Measurements from ENCODE around the gene TSPYL2.

Gene TSPYL2

DNA sequence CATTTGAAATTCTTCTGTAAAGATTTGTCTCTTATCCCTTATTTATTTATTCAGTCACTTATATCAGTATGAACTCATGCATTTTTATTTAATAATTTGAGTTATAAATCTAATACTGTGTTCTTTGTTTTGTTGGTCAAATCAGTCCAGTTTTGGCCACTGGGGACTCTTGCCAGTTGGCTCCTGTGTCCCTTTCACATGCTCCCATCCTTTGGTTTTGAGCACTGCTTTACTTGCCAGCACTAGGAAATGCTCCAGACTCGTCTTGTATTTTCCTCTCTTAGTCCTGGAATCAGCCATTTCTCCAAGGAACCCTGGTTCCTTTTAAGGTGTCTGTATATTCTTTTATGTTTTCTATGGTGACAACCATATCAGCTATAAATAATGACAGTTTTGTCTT lies 39.8 kb downstream of the TSPYL2 start:
- no peak overlapping the region for H3K4me3 ChIP-seq (ENCODE audit: low read depth, low read length)
- no peak for DNase-seq (ENCODE audit: low read depth)
- TF ChIP-seq, protein P1, sequence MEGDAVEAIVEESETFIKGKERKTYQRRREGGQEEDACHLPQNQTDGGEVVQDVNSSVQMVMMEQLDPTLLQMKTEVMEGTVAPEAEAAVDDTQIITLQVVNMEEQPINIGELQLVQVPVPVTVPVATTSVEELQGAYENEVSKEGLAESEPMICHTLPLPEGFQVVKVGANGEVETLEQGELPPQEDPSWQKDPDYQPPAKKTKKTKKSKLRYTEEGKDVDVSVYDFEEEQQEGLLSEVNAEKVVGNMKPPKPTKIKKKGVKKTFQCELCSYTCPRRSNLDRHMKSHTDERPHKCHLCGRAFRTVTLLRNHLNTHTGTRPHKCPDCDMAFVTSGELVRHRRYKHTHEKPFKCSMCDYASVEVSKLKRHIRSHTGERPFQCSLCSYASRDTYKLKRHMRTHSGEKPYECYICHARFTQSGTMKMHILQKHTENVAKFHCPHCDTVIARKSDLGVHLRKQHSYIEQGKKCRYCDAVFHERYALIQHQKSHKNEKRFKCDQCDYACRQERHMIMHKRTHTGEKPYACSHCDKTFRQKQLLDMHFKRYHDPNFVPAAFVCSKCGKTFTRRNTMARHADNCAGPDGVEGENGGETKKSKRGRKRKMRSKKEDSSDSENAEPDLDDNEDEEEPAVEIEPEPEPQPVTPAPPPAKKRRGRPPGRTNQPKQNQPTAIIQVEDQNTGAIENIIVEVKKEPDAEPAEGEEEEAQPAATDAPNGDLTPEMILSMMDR (IDR thresholded peaks at IDR 0.05; ENCODE audit: low read depth, low read length) = no peak
- TF ChIP-seq, protein P2, sequence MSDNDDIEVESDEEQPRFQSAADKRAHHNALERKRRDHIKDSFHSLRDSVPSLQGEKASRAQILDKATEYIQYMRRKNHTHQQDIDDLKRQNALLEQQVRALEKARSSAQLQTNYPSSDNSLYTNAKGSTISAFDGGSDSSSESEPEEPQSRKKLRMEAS (IDR thresholded peaks at IDR 0.05; ENCODE audit: low read depth, low read length) = no peak
- TF ChIP-seq MYC (IDR thresholded peaks at IDR 0.05; ENCODE audit: low read depth, low read length) (no peak), POLR2A (IDR thresholded peaks at IDR 0.05; ENCODE audit: extremely low read depth, insufficient read length) (no peak)

DNA sequence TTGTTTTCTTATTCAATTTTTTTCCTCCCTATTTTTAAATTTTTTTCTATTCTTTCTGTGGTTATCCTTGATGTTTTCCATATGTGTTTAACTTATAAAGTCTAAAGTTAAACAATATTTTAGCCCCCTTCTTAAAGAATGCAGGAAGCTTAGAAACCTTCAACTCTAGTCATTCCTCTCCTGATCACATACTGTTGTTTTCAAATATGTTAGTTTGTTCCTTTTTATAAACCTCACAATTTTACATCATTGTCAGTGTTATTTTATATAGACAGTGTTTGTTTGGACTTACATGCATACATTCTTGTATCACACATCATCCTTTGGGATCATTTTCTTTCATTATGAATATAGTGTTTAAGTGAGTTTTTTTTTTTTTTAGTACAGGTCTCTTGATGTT lies 43.3 kb downstream of the TSPYL2 start:
- DNase-seq (ENCODE audit: low read depth) = no peak
- no peak overlapping the region for H3K4me3 ChIP-seq (ENCODE audit: low read depth, low read length)
- TF ChIP-seq POLR2A (IDR thresholded peaks at IDR 0.05; ENCODE audit: extremely low read depth, insufficient read length) (no peak), MYC (IDR thresholded peaks at IDR 0.05; ENCODE audit: low read depth, low read length) (no peak)

DNA sequence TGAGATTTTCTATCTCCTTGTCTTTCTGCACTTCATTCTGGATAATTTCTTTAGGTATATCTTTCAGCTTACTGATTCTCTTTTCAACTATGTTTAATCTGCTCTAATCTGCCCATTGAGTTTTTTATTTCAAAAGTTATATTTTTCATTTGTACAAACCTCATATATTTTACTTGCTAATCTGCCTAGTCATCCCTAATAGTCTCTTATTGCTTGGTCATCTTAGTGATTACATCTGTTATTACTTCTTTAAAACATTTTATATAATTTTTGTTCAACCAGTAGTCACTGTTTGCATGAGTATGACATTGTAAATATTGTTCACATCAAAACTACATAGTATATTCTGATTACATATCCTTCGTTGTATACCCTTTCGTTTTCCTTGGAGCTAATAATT lies 44.2 kb downstream of the TSPYL2 start:
- TF ChIP-seq MYC (IDR thresholded peaks at IDR 0.05; ENCODE audit: low read depth, low read length) = no peak
- TF ChIP-seq, protein P2 (IDR thresholded peaks at IDR 0.05; ENCODE audit: low read depth, low read length) = no peak
- TF ChIP-seq, protein P1 (IDR thresholded peaks at IDR 0.05; ENCODE audit: low read depth, low read length) = no peak
- no peak for TF ChIP-seq POLR2A (IDR thresholded peaks at IDR 0.05; ENCODE audit: extremely low read depth, insufficient read length)
- DNase-seq (ENCODE audit: low read depth) = no peak

DNA sequence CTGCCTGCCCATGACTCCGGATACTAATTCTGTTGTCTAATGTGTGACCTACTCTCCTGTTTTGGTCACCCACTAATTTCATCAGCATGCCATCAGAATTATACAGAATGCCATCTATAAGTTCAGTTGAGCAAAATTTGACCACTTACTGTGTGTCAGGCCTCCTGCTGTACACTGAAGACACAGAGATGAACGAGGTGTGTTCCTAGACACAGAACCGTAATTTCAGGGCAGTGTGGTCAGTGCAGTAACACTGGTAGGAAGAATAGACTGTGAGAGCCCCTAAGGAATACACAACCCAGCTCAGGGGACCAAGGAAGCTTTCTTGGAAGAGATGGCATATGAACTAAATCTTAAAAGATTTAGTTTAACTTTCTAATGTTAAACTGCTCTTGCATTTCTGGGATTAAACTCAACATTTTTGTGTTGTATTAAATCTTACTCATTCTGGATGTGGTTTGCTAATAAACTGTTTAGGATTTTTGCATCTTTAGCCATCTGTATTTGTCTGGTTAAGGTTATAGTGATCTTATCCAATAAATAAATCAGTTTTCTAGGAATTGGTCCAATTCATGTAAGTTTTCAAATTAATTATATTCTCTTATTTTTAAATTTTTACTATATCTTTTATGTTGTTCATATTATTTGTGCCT lies 46.1 kb downstream of the TSPYL2 start:
- TF ChIP-seq, protein P1 (IDR thresholded peaks at IDR 0.05; ENCODE audit: low read depth, low read length) = no peak
- no peak for TF ChIP-seq POLR2A (IDR thresholded peaks at IDR 0.05; ENCODE audit: extremely low read depth, insufficient read length)
- TF ChIP-seq MYC (IDR thresholded peaks at IDR 0.05; ENCODE audit: low read depth, low read length) = no peak
- TF ChIP-seq, protein P2 (IDR thresholded peaks at IDR 0.05; ENCODE audit: low read depth, low read length) = no peak
- no peak for DNase-seq (ENCODE audit: low read depth)
- H3K4me3 ChIP-seq (ENCODE audit: low read depth, low read length) = no peak overlapping the region

More for the DNA sequence above, 44.2 kb downstream of the TSPYL2 start:
- no peak overlapping the region for H3K4me3 ChIP-seq (ENCODE audit: low read depth, low read length)

DNA sequence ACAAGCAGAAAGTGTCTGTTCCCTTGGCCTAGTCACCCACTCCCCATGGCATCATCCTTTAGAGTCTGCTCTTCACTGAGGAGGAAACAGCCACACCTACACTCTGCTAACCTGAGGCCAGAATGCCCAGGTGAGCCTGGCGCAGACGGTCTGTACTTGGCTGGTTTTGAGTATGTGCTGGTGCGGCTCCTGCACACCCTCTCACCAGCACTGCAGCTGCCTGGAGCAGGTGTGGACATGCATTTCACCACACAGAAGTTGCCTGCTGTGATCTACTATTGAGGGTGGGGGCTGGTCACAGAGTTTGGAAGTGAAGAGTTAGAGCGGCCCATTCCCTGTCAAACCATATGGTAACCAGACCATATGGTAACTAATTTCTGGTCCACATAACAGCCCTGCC lies 51.2 kb downstream of the TSPYL2 start:
- no peak for DNase-seq (ENCODE audit: low read depth)
- TF ChIP-seq, protein P2 (IDR thresholded peaks at IDR 0.05; ENCODE audit: low read depth, low read length) = no peak
- TF ChIP-seq, protein P1 (IDR thresholded peaks at IDR 0.05; ENCODE audit: low read depth, low read length) = no peak
- TF ChIP-seq POLR2A (IDR thresholded peaks at IDR 0.05; ENCODE audit: extremely low read depth, insufficient read length) (no peak), MYC (IDR thresholded peaks at IDR 0.05; ENCODE audit: low read depth, low read length) (no peak)
- no peak overlapping the region for H3K4me3 ChIP-seq (ENCODE audit: low read depth, low read length)

DNA sequence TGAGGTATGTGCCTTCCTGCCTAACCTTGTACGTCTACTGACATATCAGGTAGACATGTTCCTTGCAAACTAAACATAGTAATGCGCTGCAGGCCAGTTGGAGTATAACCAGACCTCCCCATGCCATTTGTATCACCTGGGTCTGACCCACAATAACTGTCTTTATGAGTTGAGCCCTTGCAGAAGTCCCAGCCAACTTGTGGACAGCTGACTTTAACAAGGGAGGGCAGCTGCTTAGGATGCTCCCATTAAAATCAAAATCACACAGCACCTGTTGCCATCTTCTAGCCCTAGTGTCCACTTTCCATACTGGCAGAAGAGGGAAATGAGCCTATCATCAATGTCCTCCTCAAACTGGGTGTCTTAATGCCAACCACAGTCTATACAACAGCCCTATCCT lies 53.4 kb downstream of the TSPYL2 start:
- TF ChIP-seq, protein P2 (IDR thresholded peaks at IDR 0.05; ENCODE audit: low read depth, low read length) = no peak
- no peak for TF ChIP-seq POLR2A (IDR thresholded peaks at IDR 0.05; ENCODE audit: extremely low read depth, insufficient read length)
- TF ChIP-seq, protein P1 (IDR thresholded peaks at IDR 0.05; ENCODE audit: low read depth, low read length) = no peak
- no peak for TF ChIP-seq MYC (IDR thresholded peaks at IDR 0.05; ENCODE audit: low read depth, low read length)
- no peak overlapping the region for H3K4me3 ChIP-seq (ENCODE audit: low read depth, low read length)
- DNase-seq (ENCODE audit: low read depth) = no peak

All from NB4 (cell line).